GM12878 (cell line): Measurements from ENCODE around the gene C2CD4D. TPM values are rescaled to one million over a fixed set of nuclear protein-coding genes. Genes with fewer than 3 reads are reported as not detected.

Experiments
- ATAC-seq: fragments of 200-7000 bp; cut with Tn5 transposase; 3 replicates; pipeline ENCODE4 v1.9.1; 2020; ENCODE audit warnings: mild to moderate bottlenecking, moderate library complexity
- BruUV-seq: library from RNA; stranded (reverse); fragments of 400-500 nt; replicated peaks from 2 replicates; lab custom pipeline; 2021; lab: Mats Ljungman, UMichigan
- CTCF ChIA-PET: fragments of 300-600 bp; sonication (Branson Sonifier 250); formaldehyde crosslinking; extraction: SDS; loops from one replicate; lab custom pipeline; 2021; ENCODE audit warnings: inconsistent platforms; lab: Yijun Ruan, JAX
- POLR2A ChIA-PET: fragments of 350-600 bp; formaldehyde crosslinking; extraction: SDS; loops from one replicate; lab custom pipeline; 2021; ENCODE audit warnings: inconsistent platforms; lab: Charles Lee
- RAD21 ChIA-PET: fragments of 300-600 bp; sonication (Branson Sonifier 250); formaldehyde crosslinking; loops from one replicate; lab custom pipeline; 2023; ENCODE audit warnings: antibody characterized with exemption; ENCODE audit not compliant: unreplicated experiment; lab: Charles Lee
- SMC1A ChIA-PET: fragments of 300-600 bp; sonication (Branson Sonifier 250); formaldehyde crosslinking; loops from one replicate; lab custom pipeline; 2023; ENCODE audit not compliant: unreplicated experiment, uncharacterized antibody; lab: Charles Lee
- DNase-seq: peaks from one replicate; pipeline ENCODE4 v3.0.0-alpha.2; 2011; ENCODE audit warnings: low read depth, low spot score
- FAIRE-seq: peaks from 3 replicates; lab custom pipeline; 2011; peaks lifted over from hg19 to GRCh38; lab: Jason Lieb, UNC
- H2AFZ ChIP-seq: 2 replicates; pipeline ENCODE4 v1.6.0; 2011; ENCODE audit warnings: low read depth, low read length, control low read depth; ENCODE audit not compliant: control insufficient read depth
- H3K27ac ChIP-seq: 2 replicates; pipeline ENCODE4 v1.5.1; 2011; ENCODE audit warnings: control low read depth; ENCODE audit not compliant: control insufficient read depth, insufficient read depth
- H3K27me3 ChIP-seq, 2 experiments: replicated peaks in 1 of 2; 2 replicates each; pipeline versions ENCODE4 v1.6.0 to v1.6.1; 2011; ENCODE audit warnings: low read length in 1 of 2; ENCODE audit not compliant: control insufficient read depth in 2 of 2, insufficient read depth in 2 of 2
- H3K36me3 ChIP-seq, 2 experiments: 2 replicates each; pipeline ENCODE4 v1.5.1; 2011; ENCODE audit warnings: low read length in 1 of 2; ENCODE audit not compliant: control insufficient read depth in 2 of 2, insufficient read depth in 2 of 2
- H3K4me1 ChIP-seq: 2 replicates; pipeline ENCODE4 v1.6.1; 2011; ENCODE audit warnings: mild to moderate bottlenecking, low read length, moderate library complexity, mixed read lengths; ENCODE audit not compliant: control insufficient read depth, insufficient read depth
- H3K4me2 ChIP-seq: 2 replicates; pipeline ENCODE4 v1.6.0; 2011; ENCODE audit warnings: control low read depth; ENCODE audit not compliant: control insufficient read depth, insufficient read depth
- H3K4me3 ChIP-seq: fragments of 200-600 bp; sonication (generic); 2 replicates; pipeline ENCODE4 v1.5.1; 2016
- H3K79me2 ChIP-seq: 2 replicates; pipeline ENCODE4 v1.6.0; 2011; ENCODE audit warnings: low read length; ENCODE audit not compliant: control insufficient read depth, insufficient read depth
- H3K9ac ChIP-seq: 2 replicates; pipeline ENCODE4 v1.8.0; 2011; ENCODE audit warnings: low read length, control low read depth, mixed read lengths; ENCODE audit not compliant: control insufficient read depth, insufficient read depth
- H3K9me3 ChIP-seq: replicated peaks from 3 replicates; pipeline ENCODE4 v1.5.1; 2011; ENCODE audit warnings: mild to moderate bottlenecking, low read length; ENCODE audit not compliant: control insufficient read depth, insufficient read depth
- H4K20me1 ChIP-seq: 2 replicates; pipeline ENCODE4 v1.6.0; 2011; ENCODE audit not compliant: control insufficient read depth, insufficient read depth
- CTCF ChIP-seq, 3 experiments: IDR thresholded peaks in 2 of 3; conservative IDR thresholded peaks in 1 of 3; 2 replicates each; pipeline ENCODE4 v1.5.1; 2011; ENCODE audit warnings: low read depth in 3 of 3, low read length in 3 of 3, mild to moderate bottlenecking in 3 of 3, control low read depth in 2 of 3, moderate library complexity in 2 of 3, inconsistent platforms in 1 of 3, mixed read lengths in 1 of 3; ENCODE audit not compliant: control insufficient read depth in 2 of 3, insufficient read depth in 1 of 3; ENCODE audit errors: extremely low read depth in 1 of 3
- IRF5 ChIP-seq: fragments of 450-650 bp; IDR thresholded peaks from 2 replicates; pipeline ENCODE4 v1.6.1; 2017; ENCODE audit warnings: borderline replicate concordance
- LARP7 ChIP-seq: fragments of 450-650 bp; IDR thresholded peaks from 2 replicates; pipeline ENCODE4 v1.6.1; 2017; ENCODE audit warnings: mild to moderate bottlenecking
- MEF2A ChIP-seq: IDR thresholded peaks from 2 replicates; pipeline ENCODE4 v1.6.1; 2011; ENCODE audit warnings: low read depth, mild to moderate bottlenecking, low read length, moderate library complexity; ENCODE audit not compliant: insufficient read depth
- MTA2 ChIP-seq: fragments of 450-650 bp; IDR thresholded peaks from 2 replicates; pipeline ENCODE4 v1.6.1; 2016; ENCODE audit warnings: low read depth, mild to moderate bottlenecking, moderate library complexity
- MYC ChIP-seq: IDR thresholded peaks from 2 replicates; pipeline ENCODE4 v1.6.1; 2011; ENCODE audit warnings: mild to moderate bottlenecking, low read length, moderate library complexity, inconsistent platforms; ENCODE audit not compliant: insufficient read depth, insufficient replicate concordance, insufficient read length, severe bottlenecking
- NFYB ChIP-seq: IDR thresholded peaks from 2 replicates; pipeline ENCODE4 v1.6.1; 2011; ENCODE audit warnings: low read depth, mild to moderate bottlenecking, low read length, improper control_type of control experiment, moderate library complexity; ENCODE audit not compliant: insufficient read depth
- NR2C2 ChIP-seq: IDR thresholded peaks from 2 replicates; pipeline ENCODE4 v1.6.1; 2011; ENCODE audit warnings: borderline replicate concordance, low read depth; ENCODE audit not compliant: control insufficient read depth, insufficient read length
- NRF1 ChIP-seq: conservative IDR thresholded peaks from 2 replicates; pipeline ENCODE4 v1.6.1; 2011; ENCODE audit warnings: mild to moderate bottlenecking, low read depth, low read length, improper control_type of control experiment
- PAX5 ChIP-seq: IDR thresholded peaks from 2 replicates; pipeline ENCODE4 v1.6.1; 2011; ENCODE audit warnings: low read depth, low read length, borderline replicate concordance
- RAD51 ChIP-seq: fragments of 450-650 bp; IDR thresholded peaks from 2 replicates; pipeline ENCODE4 v1.6.1; 2016; ENCODE audit warnings: moderate library complexity, mild to moderate bottlenecking, inconsistent platforms
- RB1 ChIP-seq: fragments of 450-650 bp; formaldehyde crosslinking; IDR thresholded peaks from 2 replicates; pipeline ENCODE4 v1.6.1; 2017; ENCODE audit warnings: mild to moderate bottlenecking, borderline replicate concordance
- RFX5 ChIP-seq: IDR thresholded peaks from 2 replicates; pipeline ENCODE4 v1.6.1; 2011; ENCODE audit warnings: low read depth, low read length, improper control_type of control experiment
- STAT1 ChIP-seq: fragments of 450-650 bp; conservative IDR thresholded peaks from 2 replicates; pipeline ENCODE4 v1.6.1; 2014; ENCODE audit warnings: antibody characterized with exemption, mild to moderate bottlenecking
- SUPT20H ChIP-seq: IDR thresholded peaks from 2 replicates; pipeline ENCODE4 v1.6.1; 2011; ENCODE audit warnings: low read depth, mild to moderate bottlenecking, low read length, moderate library complexity, borderline replicate concordance; ENCODE audit not compliant: control insufficient read depth
- ZBED1 ChIP-seq: IDR thresholded peaks from 2 replicates; pipeline ENCODE4 v1.6.1; 2016; ENCODE audit warnings: borderline replicate concordance
- ZNF24 ChIP-seq: fragments of 450-650 bp; IDR thresholded peaks from 2 replicates; pipeline ENCODE4 v1.6.1; 2017; ENCODE audit warnings: antibody characterized with exemption, mild to moderate bottlenecking
- WGBS: methylation state at CpG from one replicate; pipeline ENCODE4 v1.1.6; 2016; ENCODE audit warnings: low lambda C conversion rate; ENCODE audit not compliant: insufficient replicate concordance, insufficient coverage; ENCODE audit errors: missing lambda C conversion rate; 5-methylcytosine and 5-hydroxymethylcytosine counted together
- in situ Hi-C: fragments of 300-500 bp; cut with MboI; formaldehyde crosslinking; loops from 9 replicates; pipeline ENCODE4 v1.14.3; 2018; ENCODE audit warnings: mixed read lengths
- intact Hi-C: fragments of 100-400 bp; cut with micrococcal nuclease; formaldehyde crosslinking; loops from one replicate; pipeline ENCODE4 v1.14.2; 2022; ENCODE audit not compliant: unreplicated experiment
- polyA plus RNA-seq, 11 experiments: library from polyadenylated mRNA; depleted of rRNA in 4 of 11; unstranded in 6 of 11; stranded (reverse) in 5 of 11; fragments of >200 nt; fragmentation: Nextera tagmentation in 4 of 11; fragmentation: Illumina TruSeq in 1 of 11; extraction: Ambion mirVana in 4 of 11; extraction: Trizol in 1 of 11; gene quantifications; 1 replicate in 1 of 11; 2 replicates in 10 of 11; pipeline versions ENCODE4 v1.2.1 to v1.2.3, GENCODE V29; 2011 to 2016; ENCODE audit warnings: inconsistent platforms in 2 of 11, missing spikeins in 2 of 11, low read depth in 1 of 11
- total RNA-seq, 4 experiments: library from RNA; depleted of rRNA in 3 of 4; stranded (reverse); fragments of >200 nt in 3 of 4; fragmentation: Illumina TruSeq in 1 of 4; extraction: Trizol in 1 of 4; gene quantifications; 2 replicates each; pipeline versions ENCODE4 v1.2.1 to v1.2.3, GENCODE V29; 2013 to 2021

C2CD4D gene
- total and polyA plus RNA-seq, 10 of the 15 experiments (the other 5 are each of a cell fraction or from before 2014, with no cell fraction given): 0.03 to 0.67 (median 0.13) TPM; not detected in 4

- H3K36me3 ChIP-seq: no peaks in the 10 kb centered on the region
- H3K4me2 ChIP-seq: no peak overlapping the region
- ChIA-PET RAD21 (interaction anchor here (0.9 kb wide), 1 partner anchor 28 kb away, joined by 3 read pairs; no protein-coding TSS in a partner anchor), SMC1A (interaction anchor here (1.8 kb wide), 1 partner anchor 12 kb away, joined by 4 read pairs; no protein-coding TSS in a partner anchor), CTCF (interaction anchor here (0.6 to 1.2 kb wide), 2 partner anchors 37 to 106 kb away, joined by 3 read pairs; no protein-coding TSS in a partner anchor), POLR2A (no interaction called here)
- H3K9me3 ChIP-seq: no peaks in the 10 kb centered on the region
- WGBS: 41% methylated on average over 9 of the region's 9 CpGs
- TF ChIP-seq NRF1 (no peak), STAT1 (no peak), SUPT20H (no peak), RAD51 (no peak), ZBED1 (no peak), PAX5 (no peak), MEF2A (no peak), MYC (no peak), ZNF24 (no peak), LARP7 (no peak), RFX5 (no peak), MTA2 (no peak), IRF5 (no peak), RB1 (no peak), NR2C2 (no peak), NFYB (no peak), CTCF (IDR thresholded peaks at IDR 0.05 in 2 of 3, conservative IDR thresholded peaks at IDR 0.05 in 1 of 3; ENCODE audit: control insufficient read depth in 2 of 3, extremely low read depth in 1 of 3, insufficient read depth in 1 of 3, low read depth in 3 of 3, low read length in 3 of 3) (no peak)
- no peaks in the 10 kb centered on the region for H3K79me2 ChIP-seq
- in situ Hi-C loops (no loop called here), intact Hi-C loops (no loop called here)
- DNase-seq (no peak), ATAC-seq (0 out of 3 replicates have a peak, but pooled peaks have one; percentile 29), FAIRE-seq (no peak)
- H3K4me3 ChIP-seq: no peak overlapping the region
- no peak overlapping the region for H3K9ac ChIP-seq
- H3K27me3 ChIP-seq: peaks cover 0 to 11% of the 10 kb centered on the region in 2 experiments; a peak in 2 of 4 replicates
- H3K4me1 ChIP-seq: peaks cover 4% of the 10 kb centered on the region; the same call in 1 of the 2 replicates
- H4K20me1 ChIP-seq: no peaks in the 10 kb centered on the region
- no peak overlapping the region for H2AFZ ChIP-seq
- BruUV-seq: no TSS peak
- no peak overlapping the region for H3K27ac ChIP-seq
Observed at GRCh38 chr1:151799179-151800022, 40.2 kb downstream of the C2CD4D start.
